ENCODE data around the gene ETV4. TPM values are rescaled to one million over a fixed set of nuclear protein-coding genes. Genes with fewer than 3 reads are reported as not detected.
A peak's percentile ranks its signal among the peaks of the same experiment; 100 is the strongest.

The ETV4 gene
- total RNA-seq, 2 donors from 2014 or later = 1.2 to 1.5 TPM

DNA sequence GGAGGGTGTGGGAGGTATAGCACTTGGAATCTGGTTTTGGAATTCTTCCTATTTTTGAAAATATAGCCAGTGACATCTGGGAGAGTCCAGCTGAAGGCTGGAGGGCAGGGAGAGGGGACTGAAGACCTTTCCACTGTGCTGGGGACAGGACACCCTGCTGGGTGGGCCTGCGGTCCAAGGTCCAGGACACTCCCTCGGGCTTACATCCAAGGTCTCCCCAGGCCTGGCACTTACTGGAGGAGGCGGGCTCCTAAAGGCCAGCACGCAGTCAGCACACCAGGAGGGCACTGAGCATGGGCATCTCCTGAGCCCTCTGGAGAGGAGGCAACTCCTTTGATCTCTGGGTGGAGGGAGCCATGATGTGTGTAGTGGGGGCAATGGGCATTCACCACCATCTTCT, 35.5 kb upstream of the ETV4 start:
- TF ChIP-seq, protein P1, sequence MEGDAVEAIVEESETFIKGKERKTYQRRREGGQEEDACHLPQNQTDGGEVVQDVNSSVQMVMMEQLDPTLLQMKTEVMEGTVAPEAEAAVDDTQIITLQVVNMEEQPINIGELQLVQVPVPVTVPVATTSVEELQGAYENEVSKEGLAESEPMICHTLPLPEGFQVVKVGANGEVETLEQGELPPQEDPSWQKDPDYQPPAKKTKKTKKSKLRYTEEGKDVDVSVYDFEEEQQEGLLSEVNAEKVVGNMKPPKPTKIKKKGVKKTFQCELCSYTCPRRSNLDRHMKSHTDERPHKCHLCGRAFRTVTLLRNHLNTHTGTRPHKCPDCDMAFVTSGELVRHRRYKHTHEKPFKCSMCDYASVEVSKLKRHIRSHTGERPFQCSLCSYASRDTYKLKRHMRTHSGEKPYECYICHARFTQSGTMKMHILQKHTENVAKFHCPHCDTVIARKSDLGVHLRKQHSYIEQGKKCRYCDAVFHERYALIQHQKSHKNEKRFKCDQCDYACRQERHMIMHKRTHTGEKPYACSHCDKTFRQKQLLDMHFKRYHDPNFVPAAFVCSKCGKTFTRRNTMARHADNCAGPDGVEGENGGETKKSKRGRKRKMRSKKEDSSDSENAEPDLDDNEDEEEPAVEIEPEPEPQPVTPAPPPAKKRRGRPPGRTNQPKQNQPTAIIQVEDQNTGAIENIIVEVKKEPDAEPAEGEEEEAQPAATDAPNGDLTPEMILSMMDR (IDR thresholded peaks at IDR 0.05) = no peak
- H3K4me1 ChIP-seq (ENCODE audit: control insufficient read depth in 1 of 2, low read depth in 2 of 2) = peaks cover 17 to 26% of the 10 kb centered on the region in 2 donors
- DNase-seq (ENCODE audit: low spot score) = no peak
- H3K27ac ChIP-seq = no peak overlapping the region
- H3K9me3 ChIP-seq = no peaks in the 10 kb centered on the region
- H3K36me3 ChIP-seq = no peaks in the 10 kb centered on the region
- H3K27me3 ChIP-seq (replicated peaks; ENCODE audit: insufficient read depth) = no peaks in the 10 kb centered on the region
- no peak for ATAC-seq (ENCODE audit: insufficient number of reproducible peaks, low FRiP score, low read depth)
- no peak overlapping the region for H3K4me3 ChIP-seq

DNA sequence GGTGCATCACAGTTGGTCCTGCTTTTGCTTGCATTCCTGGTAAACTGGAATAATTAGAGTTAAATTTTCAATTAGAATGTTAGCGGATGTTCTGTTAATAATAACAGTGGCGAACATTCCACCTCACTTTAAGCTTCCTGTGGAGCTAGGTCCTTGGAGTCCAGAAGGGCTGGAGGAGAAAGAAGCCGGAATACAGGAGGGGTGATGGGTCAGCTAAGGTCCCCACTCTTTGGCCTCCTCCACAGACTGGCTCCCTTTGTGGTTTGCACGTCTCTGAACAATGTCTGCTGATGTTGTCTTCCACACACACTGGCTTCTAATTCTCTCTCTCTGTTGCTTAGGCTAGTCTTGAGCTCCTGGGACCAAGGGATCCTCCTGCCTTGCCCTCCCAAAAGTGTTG, 35.0 kb upstream of the ETV4 start:
- peaks cover 17 to 26% of the 10 kb centered on the region in 2 donors for H3K4me1 ChIP-seq (ENCODE audit: control insufficient read depth in 1 of 2, low read depth in 2 of 2)
- ATAC-seq (ENCODE audit: insufficient number of reproducible peaks, low FRiP score, low read depth) (no peak), DNase-seq (ENCODE audit: low spot score) (no peak)
- H3K27ac ChIP-seq = no peak overlapping the region
- H3K4me3 ChIP-seq = no peak overlapping the region
- TF ChIP-seq, protein P1 (IDR thresholded peaks at IDR 0.05) = no peak
- no peaks in the 10 kb centered on the region for H3K9me3 ChIP-seq
- no peaks in the 10 kb centered on the region for H3K36me3 ChIP-seq
- H3K27me3 ChIP-seq (replicated peaks; ENCODE audit: insufficient read depth) = no peaks in the 10 kb centered on the region

DNA sequence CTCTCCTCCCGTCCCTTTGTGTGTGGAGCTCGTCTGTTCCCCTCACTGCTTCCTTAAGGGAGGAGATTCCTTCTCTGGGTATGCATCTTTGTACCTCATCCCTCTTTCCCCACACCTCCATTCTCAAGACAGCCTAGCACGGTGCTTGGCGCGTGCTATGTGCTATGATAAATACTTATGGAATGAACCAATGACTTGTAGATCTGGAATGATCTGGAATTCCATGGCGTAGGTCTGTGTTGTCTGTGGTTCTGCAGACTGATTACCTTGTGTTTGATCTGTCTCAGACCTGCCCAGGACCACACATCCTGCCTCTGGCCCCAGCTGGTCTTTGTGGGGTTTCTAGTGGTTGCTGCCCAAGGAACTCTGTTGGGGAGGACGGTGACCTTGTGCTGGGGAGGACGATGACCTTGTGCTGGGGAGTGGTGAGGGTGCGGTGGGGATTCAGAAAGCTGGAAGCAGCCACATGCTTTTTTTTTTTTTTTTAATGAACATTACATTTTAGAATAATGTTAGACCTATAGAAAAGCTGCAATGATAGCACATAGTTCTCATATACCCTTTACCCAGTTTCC, 33.5 kb upstream of the ETV4 start:
- no peak for DNase-seq (ENCODE audit: low spot score)
- H3K27ac ChIP-seq = no peak overlapping the region
- no peak overlapping the region for H3K4me3 ChIP-seq
- ATAC-seq (ENCODE audit: insufficient number of reproducible peaks, low FRiP score, low read depth) = no peak
- TF ChIP-seq, protein P1 (IDR thresholded peaks at IDR 0.05) = no peak
- H3K9me3 ChIP-seq = no peaks in the 10 kb centered on the region
- peaks cover 17 to 26% of the 10 kb centered on the region in 2 donors for H3K4me1 ChIP-seq (ENCODE audit: control insufficient read depth in 1 of 2, low read depth in 2 of 2)
- no peaks in the 10 kb centered on the region for H3K36me3 ChIP-seq
- no peaks in the 10 kb centered on the region for H3K27me3 ChIP-seq (replicated peaks; ENCODE audit: insufficient read depth)

DNA sequence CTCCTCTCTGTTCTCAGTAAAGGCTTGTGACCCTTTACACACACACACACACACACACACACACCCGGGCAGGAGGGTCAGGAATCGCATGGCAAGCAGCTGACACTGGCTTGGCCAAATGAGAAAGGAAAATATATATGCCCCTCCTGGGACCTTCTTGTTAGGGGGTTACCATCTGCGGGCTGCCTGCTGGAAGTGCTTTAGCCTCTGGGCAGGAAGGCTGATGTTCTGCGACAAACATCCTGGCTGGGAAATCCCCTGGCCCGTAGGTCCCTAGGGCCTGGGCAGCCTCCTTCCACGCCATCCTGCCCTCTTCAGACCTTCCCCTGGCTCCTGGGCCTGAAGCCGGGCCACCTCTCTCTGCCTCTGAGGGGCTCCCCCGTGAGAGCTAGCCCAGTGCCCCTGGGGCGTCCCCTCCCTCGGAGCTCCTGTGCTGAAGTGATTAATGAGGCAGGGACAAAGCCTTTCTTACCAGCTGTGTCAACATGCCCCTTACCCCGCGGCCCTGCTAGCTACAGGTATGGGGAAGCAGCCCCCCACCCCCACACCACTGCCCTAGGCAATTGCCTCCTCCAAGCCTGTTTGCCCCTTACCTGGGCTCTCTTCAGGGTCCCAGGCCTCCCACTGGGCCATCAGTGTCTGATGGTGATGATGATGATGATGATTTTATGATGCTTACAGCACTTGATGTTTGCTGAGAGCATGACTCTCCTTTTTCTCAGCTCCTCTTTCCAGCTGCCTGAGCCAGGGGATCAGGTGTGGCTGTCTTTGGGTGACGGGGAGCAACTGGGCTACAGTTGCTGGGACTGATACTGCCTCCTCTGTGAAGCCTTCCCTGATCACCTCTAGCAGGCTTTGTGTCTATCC, 32.8 kb upstream of the ETV4 start:
- ATAC-seq (ENCODE audit: insufficient number of reproducible peaks, low FRiP score, low read depth) (peak; percentile 3), DNase-seq (ENCODE audit: low spot score) (no peak)
- TF ChIP-seq, protein P1 (IDR thresholded peaks at IDR 0.05) = no peak
- Histone ChIP-seq H3K4me3 (no peak overlapping the region), H3K9me3 (no peaks in the 10 kb centered on the region), H3K36me3 (no peaks in the 10 kb centered on the region), H3K27me3 (replicated peaks; ENCODE audit: insufficient read depth) (no peaks in the 10 kb centered on the region), H3K27ac (peak overlapping the region in 1 of 2 donors; percentile 2), H3K4me1 (ENCODE audit: control insufficient read depth in 1 of 2, low read depth in 2 of 2) (peaks cover 17 to 26% of the 10 kb centered on the region in 2 donors)

DNA sequence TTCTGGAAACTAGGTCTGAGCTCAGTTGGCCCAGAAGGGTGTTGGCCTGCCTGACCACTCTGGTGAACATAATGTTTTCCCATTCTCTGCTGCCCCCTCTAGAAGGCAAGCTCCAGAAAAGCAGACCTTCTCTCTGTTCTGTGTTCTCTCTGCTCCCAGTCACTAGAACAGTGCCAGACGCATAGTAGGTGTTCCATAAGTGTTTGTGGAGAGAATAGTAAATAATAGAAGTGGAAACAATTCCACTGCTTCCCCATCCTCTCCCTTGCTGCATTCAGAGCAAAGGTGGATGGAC, 32.2 kb upstream of the ETV4 start:
- TF ChIP-seq, protein P1 (IDR thresholded peaks at IDR 0.05) = no peak
- no peak for ATAC-seq (ENCODE audit: insufficient number of reproducible peaks, low FRiP score, low read depth)
- peak overlapping the region in 1 of 2 donors; percentile 2 for H3K27ac ChIP-seq
- H3K36me3 ChIP-seq = no peaks in the 10 kb centered on the region
- H3K4me1 ChIP-seq (ENCODE audit: control insufficient read depth in 1 of 2, low read depth in 2 of 2) = peaks cover 17 to 26% of the 10 kb centered on the region in 2 donors
- H3K4me3 ChIP-seq = no peak overlapping the region
- no peaks in the 10 kb centered on the region for H3K9me3 ChIP-seq
- DNase-seq (ENCODE audit: low spot score) = no peak
- H3K27me3 ChIP-seq (replicated peaks; ENCODE audit: insufficient read depth) = no peaks in the 10 kb centered on the region
